SH-SY5Y (cell line): ENCODE results near the gene C12orf76.

Source experiments
- GATA2 ChIP-seq: IDR thresholded peaks from 2 replicates; pipeline ENCODE4 v1.6.1; 2011; ENCODE audit warnings: mild to moderate bottlenecking, low read depth, low read length
- GATA3 ChIP-seq: IDR thresholded peaks from 2 replicates; pipeline ENCODE4 v1.6.1; 2011; ENCODE audit warnings: low read depth, mild to moderate bottlenecking, low read length, moderate library complexity

DNA sequence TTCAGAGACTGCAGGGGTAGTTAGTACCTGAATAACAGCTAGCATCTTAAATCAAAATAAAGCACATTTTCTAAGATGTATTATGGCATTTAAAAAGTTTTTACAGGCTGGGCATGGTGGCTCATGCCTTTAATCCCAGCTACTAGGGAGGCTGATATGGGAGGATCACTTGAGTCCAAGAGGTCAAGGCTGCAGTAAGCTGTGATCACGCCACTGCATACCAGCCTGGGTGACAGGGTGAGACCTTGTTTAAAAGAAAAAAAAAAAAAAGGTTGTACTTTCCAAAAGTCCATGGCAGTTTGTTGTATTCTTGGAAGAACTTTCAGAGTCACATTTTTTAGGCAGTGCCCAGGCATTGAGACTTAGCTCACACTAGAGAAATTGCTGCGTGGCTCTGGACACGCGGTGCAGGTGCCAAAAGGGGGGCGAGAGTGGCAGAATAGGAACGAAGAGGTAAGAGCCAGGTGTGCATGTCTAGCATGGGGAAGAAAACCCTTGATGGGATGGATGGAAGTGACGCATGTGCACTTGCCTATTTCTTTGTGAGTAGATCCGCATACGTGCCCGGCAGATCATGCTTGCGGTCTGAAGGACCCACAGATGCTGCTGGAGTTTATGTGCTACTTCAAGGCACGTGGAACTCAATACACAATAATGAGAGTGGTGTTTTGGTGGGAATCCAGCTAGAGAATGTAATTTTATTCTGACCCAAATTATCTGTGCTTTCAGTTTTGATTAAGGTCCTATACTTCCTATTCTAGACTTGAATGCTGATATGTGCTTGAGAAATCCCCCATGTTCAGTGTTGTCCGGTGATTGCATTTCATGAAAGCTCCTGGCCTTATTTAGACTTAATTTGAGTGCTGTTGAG is 37.2 kb downstream of the C12orf76 start:
- TF ChIP-seq GATA3 (no peak), GATA2 (no peak)
